PFSK-1 (cell line): ENCODE measurements around the gene FBXO47.

Experiments
- FOXP2 ChIP-seq: optimal IDR thresholded peaks from 2 replicates; pipeline ENCODE3; 2011; ENCODE audit warnings: borderline replicate concordance, control low read depth, inconsistent platforms; ENCODE audit not compliant: insufficient read depth; ENCODE audit errors: extremely low read length, extremely low read depth
- POLR2AphosphoS5 ChIP-seq: IDR thresholded peaks from 2 replicates; pipeline ENCODE4 v1.6.1; 2012; ENCODE audit warnings: low read depth, mild to moderate bottlenecking, control low read depth, low read length, moderate library complexity
- SIN3A ChIP-seq: IDR thresholded peaks from 2 replicates; pipeline ENCODE4 v1.6.1; 2012; ENCODE audit warnings: mild to moderate bottlenecking, low read length, moderate library complexity, borderline replicate concordance; ENCODE audit not compliant: insufficient read depth
- TAF1 ChIP-seq: IDR thresholded peaks from 2 replicates; pipeline ENCODE4 v1.6.1; 2012; ENCODE audit warnings: low read length, control low read depth, borderline replicate concordance; ENCODE audit not compliant: insufficient read depth
- TF ChIP-seq, protein P1 (sequence below), 2 experiments: IDR thresholded peaks; 2 replicates each; pipeline versions ENCODE4 v1.6.1 to v1.8.0; 2011 to 2012; ENCODE audit warnings: low read depth in 2 of 2, low read length in 2 of 2, control low read depth in 1 of 2, inconsistent platforms in 1 of 2, mild to moderate bottlenecking in 1 of 2, moderate library complexity in 1 of 2; ENCODE audit not compliant: insufficient read depth in 1 of 2

The FBXO47 gene

DNA sequence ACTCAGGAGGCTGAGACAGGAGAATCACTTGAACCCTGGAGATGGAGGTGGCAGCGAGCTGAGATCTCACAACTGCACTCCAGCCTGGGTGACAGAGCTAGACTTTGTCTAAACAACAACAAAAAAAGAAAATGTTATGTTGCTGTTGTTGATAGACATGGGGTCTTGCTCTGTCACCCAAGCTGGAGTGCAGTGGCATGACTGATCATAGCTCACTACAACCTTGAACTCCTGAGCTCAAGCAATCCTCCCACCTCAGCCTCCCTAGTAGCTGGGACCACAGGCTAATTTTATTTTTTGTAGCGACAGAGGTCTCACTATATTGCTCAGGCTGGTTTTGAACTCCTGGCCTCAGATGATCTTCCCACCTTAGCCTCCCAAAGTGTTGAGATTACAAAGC lies 20.0 kb downstream of the FBXO47 start:
- no peak for TF ChIP-seq TAF1
- no peak for TF ChIP-seq POLR2AphosphoS5

DNA sequence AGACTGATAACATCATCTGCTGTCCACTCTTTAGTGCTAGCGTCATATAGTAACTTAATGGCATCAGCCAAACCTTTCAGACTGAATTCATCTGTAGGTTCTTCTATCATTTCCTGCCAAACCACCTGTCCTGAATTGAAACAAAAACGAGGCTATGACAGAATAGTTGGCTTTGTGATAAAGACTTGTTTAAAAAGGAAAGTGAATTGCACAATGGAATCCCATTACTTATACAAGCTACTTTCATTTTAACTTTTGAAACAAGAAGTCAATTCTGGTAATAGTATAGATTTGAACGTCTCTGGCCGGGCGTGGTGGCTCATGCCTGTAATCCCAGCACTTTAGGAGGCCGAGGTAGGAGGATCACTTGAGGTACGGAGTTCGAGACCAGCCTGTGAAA lies 23.6 kb downstream of the FBXO47 start:
- no peak for TF ChIP-seq SIN3A

DNA sequence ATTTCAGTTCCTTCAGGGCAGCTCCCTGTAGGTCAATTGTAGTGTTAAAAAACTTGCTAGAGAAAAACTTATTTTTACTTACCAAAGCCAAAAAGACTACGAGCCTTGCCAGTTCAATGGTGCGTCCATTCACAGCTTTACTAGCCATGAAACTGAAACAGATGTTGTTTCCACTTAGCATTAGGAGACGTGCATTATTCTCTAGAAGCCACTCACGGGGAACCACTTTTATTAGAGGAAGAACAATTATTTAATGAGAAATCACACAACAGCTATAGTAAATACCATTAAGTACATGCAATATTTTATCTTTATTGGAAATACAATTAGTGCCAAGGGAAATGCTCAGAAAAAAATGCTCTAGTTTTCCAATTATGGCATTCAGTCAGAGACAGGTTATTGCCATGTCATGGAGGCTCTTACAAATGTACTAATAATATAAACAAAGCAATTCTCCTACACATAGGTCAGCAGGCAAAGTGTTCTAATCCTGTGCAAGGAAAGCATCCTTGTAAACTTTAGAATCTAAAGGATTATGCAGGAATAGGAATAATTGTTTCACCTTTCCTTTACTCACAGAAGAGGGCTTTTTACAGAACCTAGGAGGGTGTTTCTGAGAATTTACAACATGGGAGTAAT lies 24.4 kb downstream of the FBXO47 start:
- TF ChIP-seq POLR2AphosphoS5, result no peak
- TF ChIP-seq FOXP2, result no peak
- no peak for TF ChIP-seq TAF1
- TF ChIP-seq, protein P1, sequence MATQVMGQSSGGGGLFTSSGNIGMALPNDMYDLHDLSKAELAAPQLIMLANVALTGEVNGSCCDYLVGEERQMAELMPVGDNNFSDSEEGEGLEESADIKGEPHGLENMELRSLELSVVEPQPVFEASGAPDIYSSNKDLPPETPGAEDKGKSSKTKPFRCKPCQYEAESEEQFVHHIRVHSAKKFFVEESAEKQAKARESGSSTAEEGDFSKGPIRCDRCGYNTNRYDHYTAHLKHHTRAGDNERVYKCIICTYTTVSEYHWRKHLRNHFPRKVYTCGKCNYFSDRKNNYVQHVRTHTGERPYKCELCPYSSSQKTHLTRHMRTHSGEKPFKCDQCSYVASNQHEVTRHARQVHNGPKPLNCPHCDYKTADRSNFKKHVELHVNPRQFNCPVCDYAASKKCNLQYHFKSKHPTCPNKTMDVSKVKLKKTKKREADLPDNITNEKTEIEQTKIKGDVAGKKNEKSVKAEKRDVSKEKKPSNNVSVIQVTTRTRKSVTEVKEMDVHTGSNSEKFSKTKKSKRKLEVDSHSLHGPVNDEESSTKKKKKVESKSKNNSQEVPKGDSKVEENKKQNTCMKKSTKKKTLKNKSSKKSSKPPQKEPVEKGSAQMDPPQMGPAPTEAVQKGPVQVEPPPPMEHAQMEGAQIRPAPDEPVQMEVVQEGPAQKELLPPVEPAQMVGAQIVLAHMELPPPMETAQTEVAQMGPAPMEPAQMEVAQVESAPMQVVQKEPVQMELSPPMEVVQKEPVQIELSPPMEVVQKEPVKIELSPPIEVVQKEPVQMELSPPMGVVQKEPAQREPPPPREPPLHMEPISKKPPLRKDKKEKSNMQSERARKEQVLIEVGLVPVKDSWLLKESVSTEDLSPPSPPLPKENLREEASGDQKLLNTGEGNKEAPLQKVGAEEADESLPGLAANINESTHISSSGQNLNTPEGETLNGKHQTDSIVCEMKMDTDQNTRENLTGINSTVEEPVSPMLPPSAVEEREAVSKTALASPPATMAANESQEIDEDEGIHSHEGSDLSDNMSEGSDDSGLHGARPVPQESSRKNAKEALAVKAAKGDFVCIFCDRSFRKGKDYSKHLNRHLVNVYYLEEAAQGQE (IDR thresholded peaks at IDR 0.05; ENCODE audit: insufficient read depth in 1 of 2, low read depth in 2 of 2, low read length in 2 of 2), result no peak
- TF ChIP-seq SIN3A, result no peak

DNA sequence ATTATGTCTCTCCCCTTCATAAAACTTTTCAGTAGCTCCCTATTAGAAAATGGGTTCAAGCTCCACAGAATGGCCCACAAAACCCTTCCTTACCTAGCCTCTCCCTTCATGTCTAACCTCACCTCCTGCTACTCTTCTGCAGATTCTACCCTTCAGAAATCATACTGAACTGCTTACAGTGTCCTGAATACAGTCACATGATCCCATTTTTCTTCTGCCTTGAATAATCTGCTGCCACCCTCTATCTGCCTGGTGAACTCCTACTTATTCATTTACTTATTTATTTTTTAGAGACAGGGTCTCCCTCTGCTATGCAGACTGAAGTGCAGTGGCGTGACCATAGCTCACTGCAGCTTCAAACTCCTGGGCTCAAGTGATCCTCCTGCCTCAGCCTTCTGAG lies 26.8 kb downstream of the FBXO47 start:
- TF ChIP-seq, protein P1 (IDR thresholded peaks at IDR 0.05; ENCODE audit: insufficient read depth in 1 of 2, low read depth in 2 of 2, low read length in 2 of 2), result no peak
- no peak for TF ChIP-seq POLR2AphosphoS5
- TF ChIP-seq FOXP2, result no peak

DNA sequence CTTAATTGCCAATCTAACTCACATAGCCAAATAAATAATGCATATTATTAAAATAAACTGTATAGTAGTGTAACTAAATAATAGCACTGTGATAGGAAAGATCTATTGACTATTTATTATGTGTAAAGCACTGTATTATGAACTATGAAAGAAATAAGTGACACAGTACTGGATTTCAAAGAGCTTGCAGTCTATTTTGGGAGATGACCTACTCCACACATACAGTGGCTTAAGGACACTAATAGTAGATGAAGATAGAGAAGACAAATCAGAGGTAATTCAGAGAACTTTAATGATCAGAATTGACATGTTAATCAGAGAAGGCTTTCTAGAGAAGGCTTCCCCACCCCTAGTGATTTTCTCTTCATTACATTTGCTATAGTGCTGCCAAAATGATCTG lies 27.2 kb downstream of the FBXO47 start:
- TF ChIP-seq POLR2AphosphoS5 (no peak), SIN3A (no peak), TAF1 (no peak), FOXP2 (no peak)
- TF ChIP-seq, protein P1 (IDR thresholded peaks at IDR 0.05; ENCODE audit: insufficient read depth in 1 of 2, low read depth in 2 of 2, low read length in 2 of 2), result no peak

DNA sequence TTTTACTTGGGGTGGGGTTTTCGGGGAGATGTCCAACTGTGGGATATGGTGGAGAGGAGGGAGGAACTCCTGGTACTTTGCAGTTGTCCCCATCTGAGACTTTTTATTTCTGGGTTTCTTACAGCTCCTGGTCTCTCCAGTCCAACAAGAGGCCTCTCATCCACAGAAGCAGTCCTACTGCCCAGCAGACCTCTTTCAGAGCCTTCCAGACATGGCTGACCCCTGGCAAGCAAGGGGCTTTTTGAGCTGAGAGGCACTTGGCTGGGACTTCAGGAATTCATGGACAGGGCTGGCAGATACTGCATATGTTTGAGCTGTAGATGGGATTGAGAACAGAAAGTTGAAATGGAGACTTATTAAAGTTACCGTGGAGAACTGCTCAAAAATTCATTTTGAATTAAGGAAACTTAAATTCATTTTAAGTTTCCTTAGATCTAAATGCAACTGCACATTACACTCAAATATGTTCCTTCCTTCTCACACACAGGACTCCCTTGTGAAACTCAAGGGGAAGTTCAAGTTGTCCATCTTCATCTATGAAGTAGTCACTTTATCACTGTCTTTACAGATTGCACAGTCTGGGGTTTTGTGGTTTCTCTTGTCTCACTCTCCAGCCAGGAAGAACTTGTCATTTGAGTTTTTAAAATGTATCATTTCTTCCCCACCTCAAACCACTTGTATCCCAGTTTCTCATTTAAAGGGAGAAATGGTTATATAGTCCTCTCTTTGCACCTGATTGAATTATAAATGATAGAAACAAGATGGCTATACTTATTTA lies 40.7 kb downstream of the FBXO47 start:
- TF ChIP-seq FOXP2, result no peak
- no peak for TF ChIP-seq TAF1
- TF ChIP-seq POLR2AphosphoS5, result no peak
- TF ChIP-seq, protein P1 (IDR thresholded peaks at IDR 0.05; ENCODE audit: insufficient read depth in 1 of 2, low read depth in 2 of 2, low read length in 2 of 2), result no peak
- TF ChIP-seq SIN3A, result no peak
